IMR-90 (cell line): ENCODE measurements around the gene RFTN1. TPM values are rescaled to one million over a fixed set of nuclear protein-coding genes. Genes with fewer than 3 reads are reported as not detected.

Source experiments
- ATAC-seq: fragments of 200-7000 bp; cut with Tn5 transposase; 2 replicates; pipeline ENCODE4 v1.9.1; 2020; ENCODE audit warnings: low read depth, mild to moderate bottlenecking, moderate library complexity
- BruUV-seq: library from RNA; stranded (reverse); fragments of 400-500 nt; replicated peaks from 2 replicates; lab custom pipeline; 2021; lab: Mats Ljungman, UMichigan
- CTCF ChIA-PET: fragments of 300-600 bp; formaldehyde crosslinking; extraction: SDS; loops from one replicate; lab custom pipeline; 2021; ENCODE audit warnings: antibody characterized with exemption; lab: Yijun Ruan, JAX
- POLR2A ChIA-PET: fragments of 300-600 bp; sonication (Branson Sonifier 250); formaldehyde crosslinking; loops from one replicate; lab custom pipeline; 2022; ENCODE audit warnings: antibody characterized with exemption; ENCODE audit not compliant: unreplicated experiment; lab: Charles Lee
- DNase-seq: peaks from one replicate; pipeline ENCODE4 v3.0.0; 2013
- H2AFZ ChIP-seq: replicated peaks from 2 replicates; pipeline ENCODE3; 2013; ENCODE audit warnings: low read length, mild to moderate bottlenecking; ENCODE audit not compliant: poor library complexity
- H2AK5ac ChIP-seq: 2 replicates; pipeline ENCODE4 v1.6.1; 2013; ENCODE audit warnings: low read depth, low read length, inconsistent platforms
- H2AK9ac ChIP-seq: replicated peaks from 2 replicates; pipeline ENCODE3; 2013; ENCODE audit warnings: mild to moderate bottlenecking, low read depth, low read length, moderate library complexity; ENCODE audit not compliant: poor library complexity
- H2BK120ac ChIP-seq: 2 replicates; pipeline ENCODE4 v1.6.1; 2013; ENCODE audit warnings: low read depth, low read length, inconsistent platforms
- H2BK15ac ChIP-seq: 3 replicates; pipeline ENCODE4 v1.6.1; 2013; ENCODE audit warnings: low read depth, low read length, inconsistent platforms
- H2BK20ac ChIP-seq: 2 replicates; pipeline ENCODE4 v1.6.1; 2013; ENCODE audit warnings: low read depth, mild to moderate bottlenecking, inconsistent platforms, low read length, moderate library complexity
- H2BK5ac ChIP-seq: 2 replicates; pipeline ENCODE4 v1.6.1; 2013; ENCODE audit warnings: mild to moderate bottlenecking, low read depth, low read length, inconsistent platforms; ENCODE audit not compliant: poor library complexity, severe bottlenecking
- H3K14ac ChIP-seq: replicated peaks from 2 replicates; pipeline ENCODE4 v1.6.1; 2013; ENCODE audit warnings: low read depth, low read length, inconsistent platforms
- H3K18ac ChIP-seq: 2 replicates; pipeline ENCODE4 v1.6.1; 2013; ENCODE audit warnings: low read depth, low read length, control low read depth
- H3K23ac ChIP-seq: 2 replicates; pipeline ENCODE4 v1.6.1; 2013; ENCODE audit warnings: low read depth, low read length, inconsistent platforms
- H3K27ac ChIP-seq: 2 replicates; pipeline ENCODE4 v1.5.1; 2013; ENCODE audit warnings: mild to moderate bottlenecking, control low read depth, low read length; ENCODE audit not compliant: insufficient read depth
- H3K27me3 ChIP-seq: 2 replicates; pipeline ENCODE4 v1.6.1; 2013; ENCODE audit warnings: low read length; ENCODE audit not compliant: control insufficient read depth, insufficient read depth
- H3K36me3 ChIP-seq: 2 replicates; pipeline ENCODE4 v1.6.1; 2013; ENCODE audit warnings: low read length, mixed read lengths; ENCODE audit not compliant: control insufficient read depth, insufficient read depth
- H3K4ac ChIP-seq: 2 replicates; pipeline ENCODE4 v1.6.1; 2013; ENCODE audit warnings: low read depth, low read length, inconsistent platforms
- H3K4me1 ChIP-seq: 2 replicates; pipeline ENCODE4 v1.6.1; 2013; ENCODE audit warnings: low read length, mixed read lengths; ENCODE audit not compliant: control insufficient read depth, insufficient read depth
- H3K4me2 ChIP-seq: 2 replicates; pipeline ENCODE4 v1.6.1; 2013; ENCODE audit warnings: low read depth, mild to moderate bottlenecking, control low read depth, low read length, moderate library complexity
- H3K4me3 ChIP-seq: 2 replicates; pipeline ENCODE4 v1.5.1; 2013; ENCODE audit warnings: low read depth, mild to moderate bottlenecking, control low read depth, low read length, moderate library complexity; ENCODE audit not compliant: insufficient read depth
- H3K56ac ChIP-seq: 2 replicates; pipeline ENCODE4 v1.6.1; 2013; ENCODE audit warnings: low read length, inconsistent platforms; ENCODE audit not compliant: insufficient read depth; ENCODE audit errors: extremely low read depth
- H3K79me1 ChIP-seq, 2 experiments: 2 replicates each; pipeline ENCODE4 v1.6.1; 2013; ENCODE audit warnings: low read length in 2 of 2, inconsistent platforms in 1 of 2, low read depth in 1 of 2
- H3K9ac ChIP-seq: 2 replicates; pipeline ENCODE4 v1.6.1; 2013; ENCODE audit warnings: low read depth, low read length, control low read depth
- H3K9me1 ChIP-seq: 2 replicates; pipeline ENCODE4 v1.6.1; 2013; ENCODE audit warnings: low read length, inconsistent platforms; ENCODE audit not compliant: insufficient read depth
- H3K9me3 ChIP-seq: 2 replicates; pipeline ENCODE4 v1.6.1; 2013; ENCODE audit warnings: low read length; ENCODE audit not compliant: control insufficient read depth, insufficient read depth
- H4K20me1 ChIP-seq: 2 replicates; pipeline ENCODE4 v1.6.1; 2013; ENCODE audit warnings: low read length, inconsistent platforms; ENCODE audit not compliant: insufficient read depth
- H4K5ac ChIP-seq: 2 replicates; pipeline ENCODE4 v1.6.1; 2013; ENCODE audit warnings: mild to moderate bottlenecking, low read depth, low read length, control low read depth
- H4K8ac ChIP-seq, 2 experiments: 2 replicates each; pipeline ENCODE4 v1.6.1; 2013; ENCODE audit warnings: low read depth in 2 of 2, low read length in 2 of 2, control low read depth in 1 of 2, inconsistent platforms in 1 of 2
- H4K91ac ChIP-seq: 2 replicates; pipeline ENCODE4 v1.6.1; 2013; ENCODE audit warnings: low read depth, low read length, inconsistent platforms; ENCODE audit not compliant: insufficient read depth
- BHLHE40 ChIP-seq: fragments of 150-350 bp; IDR thresholded peaks from 2 replicates; pipeline ENCODE4 v1.6.1; 2016; ENCODE audit warnings: mild to moderate bottlenecking, low read depth, low read length
- CEBPB ChIP-seq: IDR thresholded peaks from 2 replicates; pipeline ENCODE4 v1.6.1; 2012; ENCODE audit warnings: low read depth, low read length, improper control_type of control experiment
- CHD1 ChIP-seq: IDR thresholded peaks from 2 replicates; pipeline ENCODE4 v1.6.1; 2012; ENCODE audit warnings: low read depth, low read length, improper control_type of control experiment
- ELK1 ChIP-seq: fragments of 150-350 bp; IDR thresholded peaks from 2 replicates; pipeline ENCODE4 v1.6.1; 2016; ENCODE audit warnings: low read depth, mild to moderate bottlenecking, low read length, moderate library complexity, borderline replicate concordance
- FOS ChIP-seq: fragments of 150-350 bp; IDR thresholded peaks from 2 replicates; pipeline ENCODE4 v1.6.1; 2016; ENCODE audit warnings: low read depth, low read length
- MXI1 ChIP-seq: IDR thresholded peaks from 2 replicates; pipeline ENCODE4 v1.6.1; 2012; ENCODE audit warnings: low read depth, mild to moderate bottlenecking, low read length, moderate library complexity, borderline replicate concordance
- NFE2L2 ChIP-seq: fragments of 150-350 bp; IDR thresholded peaks from 2 replicates; pipeline ENCODE4 v1.6.1; 2016; ENCODE audit warnings: low read depth, mild to moderate bottlenecking, low read length
- POLR2A ChIP-seq: IDR thresholded peaks from 2 replicates; pipeline ENCODE4 v1.6.1; 2012; ENCODE audit warnings: mild to moderate bottlenecking, low read depth, low read length
- RAD21 ChIP-seq: IDR thresholded peaks from 2 replicates; pipeline ENCODE4 v1.6.1; 2012; ENCODE audit warnings: low read length, improper control_type of control experiment
- SMC3 ChIP-seq: fragments of 150-350 bp; IDR thresholded peaks from 2 replicates; pipeline ENCODE4 v1.6.1; 2016; ENCODE audit warnings: low read depth, mild to moderate bottlenecking, antibody characterized with exemption, low read length, moderate library complexity
- WGBS, 2 experiments: methylation state at CpG; one replicate each; pipeline versions ENCODE4 v1.1.5 to v1.1.7; 2013; ENCODE audit warnings: missing lambda C conversion rate in 2 of 2; ENCODE audit not compliant: insufficient read length in 1 of 2; ENCODE audit errors: extremely low coverage in 2 of 2; 5-methylcytosine and 5-hydroxymethylcytosine counted together
- dilution Hi-C: fragments of 300-500 bp; cut with HindIII; formaldehyde crosslinking; loops from one replicate; pipeline ENCODE4 v1.14.3; 2018; ENCODE audit warnings: low sequenced_read_pairs; ENCODE audit not compliant: unreplicated experiment
- in situ Hi-C: fragments of 300-500 bp; cut with MboI; formaldehyde crosslinking; loops from 3 replicates; pipeline ENCODE4 v1.14.3; 2019; ENCODE audit warnings: low sequenced_read_pairs, inconsistent platforms, mixed read lengths
- intact Hi-C: fragments of 100-400 bp; cut with micrococcal nuclease; formaldehyde crosslinking; loops from 2 replicates; pipeline ENCODE4 v1.10.0; 2022
- polyA plus RNA-seq, 3 experiments: library from polyadenylated mRNA; depleted of rRNA; stranded (reverse); fragments of >200 nt; gene quantifications; 2 replicates each; pipeline ENCODE4 v1.2.3, GENCODE V29; 2012; ENCODE audit warnings: low replicate concordance in 1 of 3
- total RNA-seq: library from RNA; depleted of rRNA; stranded (reverse); fragments of >200 nt; gene quantifications from 2 replicates; pipeline ENCODE4 v1.2.3, GENCODE V29; 2012
- TF ChIP-seq, protein P1 (sequence below): fragments of 150-350 bp; IDR thresholded peaks from 2 replicates; pipeline ENCODE4 v1.6.1; 2017; ENCODE audit warnings: mild to moderate bottlenecking, antibody characterized with exemption, low read length, low read depth

Gene RFTN1
- total and polyA plus RNA-seq, 2 of the 4 experiments (the other 2 are of a cell fraction): 45.0 to 52.0 TPM

DNA sequence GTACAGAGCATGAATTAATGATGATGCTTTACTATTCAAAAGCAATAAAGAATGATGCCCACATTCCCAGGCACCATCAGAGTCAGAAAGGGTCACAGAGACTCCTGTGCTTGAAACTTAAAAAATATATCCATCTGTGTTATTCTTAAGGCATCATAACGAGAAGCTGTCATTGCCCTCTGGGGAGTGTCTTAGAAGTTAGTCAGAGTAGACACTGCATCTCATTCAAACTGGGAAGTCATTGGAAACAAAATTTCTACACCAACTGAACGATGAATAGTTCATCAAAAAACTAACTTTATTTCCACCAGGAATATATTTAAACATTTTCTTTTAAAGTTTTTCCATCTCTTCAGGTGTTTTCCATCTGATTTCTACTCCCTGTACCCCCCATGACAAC lies 122.9 kb downstream of the RFTN1 start:
- Histone ChIP-seq H4K5ac (no peak overlapping the region), H3K4ac (no peak overlapping the region), H3K23ac (no peak overlapping the region), H3K79me1 (peaks cover 44 to 68% of the 10 kb centered on the region in 2 experiments), H2AK9ac (no peak overlapping the region), H3K14ac (no peak overlapping the region; the same call in 1 of the 2 replicates), H3K27ac (no peak overlapping the region), H4K20me1 (peaks cover 4% of the 10 kb centered on the region; the same call in 1 of the 2 replicates), H3K56ac (no peak overlapping the region), H3K36me3 (0 out of 2 replicates have a peak, but pooled peaks cover 1% of the 10 kb centered on the region), H3K4me1 (peaks cover 30% of the 10 kb centered on the region), H3K4me3 (no peak overlapping the region), H2AK5ac (no peak overlapping the region), H3K9ac (no peak overlapping the region), H3K27me3 (no peaks in the 10 kb centered on the region), H2BK20ac (no peak overlapping the region), H2BK120ac (no peak overlapping the region), H3K18ac (0 out of 2 replicates have a peak overlapping the region, but pooled peaks have one; percentile 15), H2BK5ac (no peak overlapping the region), H3K4me2 (no peak overlapping the region), H3K9me3 (no peaks in the 10 kb centered on the region), H4K91ac (no peak overlapping the region), H2AFZ (no peak overlapping the region), H4K8ac (no peak overlapping the region), H3K9me1 (peaks cover 20% of the 10 kb centered on the region), H2BK15ac (no peak overlapping the region)
- intact Hi-C loops: loop anchor here (5.0 kb wide), 1 partner anchor 73 kb away; no protein-coding TSS in a partner anchor
- in situ Hi-C loops: no loop called here
- ChIA-PET CTCF (no interaction called here), POLR2A (no interaction called here)
- dilution Hi-C loops: no loop called here
- 80% methylated on average over 1 of the region's 2 CpGs; no CpG with 5 or more reads in 1 of the 2 experiments for WGBS, 2 experiments
- no TSS peak for BruUV-seq
- ATAC-seq (no peak), DNase-seq (no peak)
- TF ChIP-seq, protein P1, sequence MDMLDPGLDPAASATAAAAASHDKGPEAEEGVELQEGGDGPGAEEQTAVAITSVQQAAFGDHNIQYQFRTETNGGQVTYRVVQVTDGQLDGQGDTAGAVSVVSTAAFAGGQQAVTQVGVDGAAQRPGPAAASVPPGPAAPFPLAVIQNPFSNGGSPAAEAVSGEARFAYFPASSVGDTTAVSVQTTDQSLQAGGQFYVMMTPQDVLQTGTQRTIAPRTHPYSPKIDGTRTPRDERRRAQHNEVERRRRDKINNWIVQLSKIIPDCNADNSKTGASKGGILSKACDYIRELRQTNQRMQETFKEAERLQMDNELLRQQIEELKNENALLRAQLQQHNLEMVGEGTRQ: no peak
- TF ChIP-seq CEBPB: no peak
- TF ChIP-seq SMC3: no peak
- no peak for TF ChIP-seq MXI1
- TF ChIP-seq ELK1: no peak
- no peak for TF ChIP-seq BHLHE40
- no peak for TF ChIP-seq RAD21
- TF ChIP-seq POLR2A: no peak
- TF ChIP-seq FOS: no peak
- TF ChIP-seq NFE2L2: no peak
- no peak for TF ChIP-seq CHD1
